Mucosa of descending colon (tissue), 3 donors: Measurements from ENCODE around the gene CARD11. TPM values are rescaled to one million over a fixed set of nuclear protein-coding genes. Genes with fewer than 3 reads are reported as not detected.

Experiments
- ATAC-seq: fragments of 200-7000 bp; cut with Tn5 transposase; one replicate; pipeline ENCODE4 v1.9.1; 2020; ENCODE audit warnings: mild to moderate bottlenecking, moderate library complexity
- DNase-seq, 3 donors: peaks; one replicate each; pipeline ENCODE4 v3.0.0-alpha.2; 2020
- H3K36me3 ChIP-seq: fragments of 200-600 bp; one replicate; pipeline ENCODE4 v1.8.0; 2021; ENCODE audit warnings: low read depth, mild to moderate bottlenecking
- H3K4me1 ChIP-seq: fragments of 200-600 bp; one replicate; pipeline ENCODE4 v1.8.0; 2021; ENCODE audit warnings: low read depth, mild to moderate bottlenecking
- H3K4me3 ChIP-seq: fragments of 200-600 bp; one replicate; pipeline ENCODE4 v1.8.0; 2021; ENCODE audit warnings: mild to moderate bottlenecking
- H3K9me3 ChIP-seq: fragments of 200-600 bp; one replicate; pipeline ENCODE4 v1.8.0; 2021; ENCODE audit warnings: mild to moderate bottlenecking
- intact Hi-C, 2 donors: fragments of 100-400 bp; cut with DNase I in 1 of 2; cut with micrococcal nuclease in 1 of 2; formaldehyde crosslinking; loops; one replicate each; pipeline versions ENCODE4 v1.11.0 to v1.11.1; 2022; cut with DNase I, micrococcal nuclease
- total RNA-seq, 3 donors: library from RNA; stranded (reverse); fragmentation: NEBNext Ultra II Directional in 2 of 3; extraction: Animal tissue kit (Norgen Biotek cat#: 25700) in 2 of 3; gene quantifications; one replicate each; pipeline versions ENCODE4 v1.2.1 to v1.2.4, GENCODE V29; 2021 to 2023
- TF ChIP-seq, protein P1 (sequence below): fragments of 200-600 bp; IDR thresholded peaks from one replicate; pipeline ENCODE4 v1.8.0; 2022; ENCODE audit warnings: antibody characterized with exemption, mild to moderate bottlenecking
- donor health status: DM: no; HTN: no; CAD: no; lungs with moderate emphysema.
- donor health status: DM: no; HTN: no; CAD: no.
- donor health status: DM: no; HTN: yes; CAD: no.

The CARD11 gene
- total RNA-seq, 3 donors from 2014 or later = 1.6 to 3.2 (median 3.2) TPM

DNA sequence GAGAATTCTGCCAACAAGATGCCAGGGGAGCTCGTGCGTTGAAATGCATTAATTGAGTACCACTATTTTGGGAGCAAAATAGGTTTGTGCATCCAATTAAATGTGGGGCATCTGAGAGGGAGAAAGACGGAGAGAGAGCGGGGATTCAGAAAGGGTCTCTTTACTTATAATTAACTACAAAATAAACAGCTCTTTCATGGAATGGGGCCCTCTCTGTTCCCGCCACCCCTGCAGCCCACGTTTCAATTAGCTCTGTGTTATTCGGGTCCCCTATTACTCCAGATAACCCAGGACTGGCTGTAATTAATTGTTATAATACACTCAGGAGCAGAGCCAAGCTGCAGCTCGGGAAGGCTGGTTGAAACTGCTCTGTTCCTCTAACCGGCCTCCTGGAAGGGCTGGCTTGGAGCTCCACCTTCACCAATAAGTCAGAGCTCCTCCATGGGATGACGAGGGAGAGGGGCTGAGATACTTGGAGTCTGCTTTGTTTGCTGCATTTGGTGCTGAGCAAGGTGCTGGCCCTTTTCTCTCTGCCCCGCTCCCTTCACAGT, 67.8 kb downstream of the CARD11 start:
- Histone ChIP-seq H3K9me3 (no peaks in the 10 kb centered on the region), H3K36me3 (no peaks in the 10 kb centered on the region), H3K4me3 (no peak overlapping the region), H3K4me1 (peaks cover 4% of the 10 kb centered on the region)
- DNase-seq (peak in 1 of 3 donors; percentile 15), ATAC-seq (no peak)
- intact Hi-C loops = no loop called here
- TF ChIP-seq, protein P1, sequence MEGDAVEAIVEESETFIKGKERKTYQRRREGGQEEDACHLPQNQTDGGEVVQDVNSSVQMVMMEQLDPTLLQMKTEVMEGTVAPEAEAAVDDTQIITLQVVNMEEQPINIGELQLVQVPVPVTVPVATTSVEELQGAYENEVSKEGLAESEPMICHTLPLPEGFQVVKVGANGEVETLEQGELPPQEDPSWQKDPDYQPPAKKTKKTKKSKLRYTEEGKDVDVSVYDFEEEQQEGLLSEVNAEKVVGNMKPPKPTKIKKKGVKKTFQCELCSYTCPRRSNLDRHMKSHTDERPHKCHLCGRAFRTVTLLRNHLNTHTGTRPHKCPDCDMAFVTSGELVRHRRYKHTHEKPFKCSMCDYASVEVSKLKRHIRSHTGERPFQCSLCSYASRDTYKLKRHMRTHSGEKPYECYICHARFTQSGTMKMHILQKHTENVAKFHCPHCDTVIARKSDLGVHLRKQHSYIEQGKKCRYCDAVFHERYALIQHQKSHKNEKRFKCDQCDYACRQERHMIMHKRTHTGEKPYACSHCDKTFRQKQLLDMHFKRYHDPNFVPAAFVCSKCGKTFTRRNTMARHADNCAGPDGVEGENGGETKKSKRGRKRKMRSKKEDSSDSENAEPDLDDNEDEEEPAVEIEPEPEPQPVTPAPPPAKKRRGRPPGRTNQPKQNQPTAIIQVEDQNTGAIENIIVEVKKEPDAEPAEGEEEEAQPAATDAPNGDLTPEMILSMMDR = no peak

DNA sequence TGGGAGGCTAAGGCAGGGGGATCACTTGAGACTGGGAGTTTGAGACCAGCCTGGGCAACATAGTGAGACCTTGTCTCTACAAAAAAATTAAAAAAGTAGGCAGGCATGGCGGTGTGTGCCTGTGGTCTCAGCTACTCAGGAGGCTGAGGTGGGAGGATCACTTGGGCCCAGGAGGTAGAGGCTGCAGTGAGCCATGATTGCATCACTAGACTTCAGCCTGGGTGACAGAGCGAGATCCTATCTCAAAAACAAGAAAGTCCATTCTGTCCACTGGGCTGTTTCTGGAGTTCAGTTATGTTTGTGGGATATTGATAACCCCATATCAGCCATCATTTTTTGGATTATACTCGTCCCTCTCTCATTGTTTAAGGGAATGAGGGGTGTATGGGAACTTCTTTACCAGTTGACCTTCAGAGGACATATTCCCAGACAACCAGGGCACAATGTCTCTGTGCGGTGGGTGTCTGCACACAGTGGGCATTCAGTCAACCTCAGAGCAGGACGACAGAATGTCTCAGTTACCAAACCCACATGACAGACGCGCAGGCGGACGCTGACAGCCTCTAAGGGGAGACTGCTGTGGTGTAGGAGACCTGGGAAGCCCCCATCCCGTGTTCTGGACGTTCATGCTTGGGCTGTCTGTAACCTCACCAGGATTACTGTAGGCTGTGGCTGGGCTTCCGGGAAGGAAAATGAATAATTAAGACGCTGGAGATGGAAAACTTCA, 69.4 kb downstream of the CARD11 start:
- TF ChIP-seq, protein P1 = no peak
- intact Hi-C loops = no loop called here

DNA sequence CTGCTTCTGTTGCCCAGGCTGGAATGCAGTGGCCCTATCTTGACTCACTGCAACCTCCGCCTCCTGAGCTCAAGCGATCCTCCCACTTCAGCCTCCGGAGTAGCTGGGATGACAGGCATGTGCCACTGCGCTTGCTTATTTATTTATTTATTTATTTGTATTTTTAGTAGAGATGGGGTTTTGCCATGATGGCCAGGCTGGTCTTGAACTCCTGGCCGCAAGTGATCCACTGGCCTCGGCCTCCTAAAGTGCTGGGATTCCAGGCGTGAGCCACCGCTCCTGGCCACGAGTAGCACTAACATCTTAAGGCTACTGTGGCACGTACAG, 70.9 kb downstream of the CARD11 start:
- ATAC-seq (no peak), DNase-seq (no peak)
- Histone ChIP-seq H3K4me3 (no peak overlapping the region), H3K9me3 (no peaks in the 10 kb centered on the region), H3K36me3 (no peaks in the 10 kb centered on the region), H3K4me1 (no peaks in the 10 kb centered on the region)
- TF ChIP-seq, protein P1 = no peak
- intact Hi-C loops = no loop called here

More for the DNA sequence above, 69.4 kb downstream of the CARD11 start:
- no peak for ATAC-seq
- Histone ChIP-seq H3K4me3 (no peak overlapping the region), H3K9me3 (no peaks in the 10 kb centered on the region), H3K36me3 (no peaks in the 10 kb centered on the region), H3K4me1 (peaks cover 4% of the 10 kb centered on the region)
- DNase-seq = peak in 1 of 3 donors; percentile 18

DNA sequence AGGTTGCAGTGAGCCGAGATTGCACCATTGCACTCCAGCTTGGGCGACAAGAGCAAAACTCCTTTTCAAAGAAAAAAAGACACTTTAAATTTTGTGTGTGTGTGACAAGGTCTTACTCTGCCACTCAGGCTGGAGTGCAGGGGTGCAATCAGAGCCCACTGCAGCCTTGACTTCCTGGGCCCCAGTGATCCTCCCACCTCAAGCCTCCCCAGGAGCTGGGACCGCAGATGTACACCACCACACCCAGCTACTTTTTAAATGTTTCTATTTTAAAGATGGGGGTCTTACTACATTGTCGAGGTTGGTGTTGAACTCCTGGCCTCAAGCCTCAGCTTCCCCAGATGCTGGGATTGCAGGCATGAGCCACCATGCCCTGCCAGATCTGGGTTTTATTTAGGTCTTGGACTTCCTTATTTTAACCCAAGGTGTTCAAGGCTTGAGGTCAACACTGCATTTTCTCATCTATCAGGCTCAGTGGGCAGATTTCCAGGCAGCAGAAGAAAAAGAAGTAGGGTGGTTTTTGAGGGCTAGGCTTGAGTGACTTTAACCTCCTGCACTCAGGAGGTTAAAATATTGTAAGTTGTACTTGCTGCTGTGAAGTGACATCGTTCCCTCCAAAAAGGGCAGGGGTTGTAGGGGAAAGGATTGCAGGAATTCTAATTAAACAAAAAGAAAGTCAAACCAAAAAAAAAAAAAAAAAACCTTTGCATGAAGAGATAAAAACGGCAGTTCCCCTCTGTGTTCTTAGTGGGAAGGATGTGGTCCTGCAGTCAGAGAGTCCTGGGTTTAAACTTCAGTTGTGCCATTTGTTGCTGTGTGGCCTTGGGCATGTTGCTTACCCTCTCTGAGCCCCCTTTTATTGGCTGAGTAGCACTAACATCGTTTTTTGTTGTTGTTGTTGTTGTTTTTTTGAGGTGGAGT, 71.5 kb downstream of the CARD11 start:
- TF ChIP-seq, protein P1 = no peak
- intact Hi-C loops = no loop called here
- no peaks in the 10 kb centered on the region for H3K9me3 ChIP-seq

DNA sequence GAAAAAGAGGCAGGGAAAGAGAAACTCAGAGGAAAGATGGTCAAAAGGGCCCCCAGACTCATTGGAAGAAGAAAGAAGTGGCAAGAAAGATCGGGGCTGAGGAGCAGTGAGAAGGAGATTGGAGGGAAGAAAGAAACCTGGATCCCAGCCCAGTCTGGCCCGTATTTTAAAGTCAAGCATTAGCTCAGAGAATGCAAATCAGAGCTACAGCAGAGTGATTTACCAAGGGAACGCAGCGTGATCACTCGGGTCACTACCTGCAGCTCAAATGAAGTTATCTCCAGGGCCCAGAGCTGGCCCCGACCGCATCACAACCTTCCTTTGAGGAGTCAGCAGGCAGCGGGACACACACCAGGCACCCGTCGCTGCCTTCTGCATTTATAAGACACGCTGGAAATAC, 72.8 kb downstream of the CARD11 start:
- Histone ChIP-seq H3K9me3 (peaks cover 3% of the 10 kb centered on the region), H3K4me1 (no peaks in the 10 kb centered on the region), H3K36me3 (no peaks in the 10 kb centered on the region), H3K4me3 (no peak overlapping the region)
- TF ChIP-seq, protein P1 = no peak
- DNase-seq (no peak), ATAC-seq (no peak)
- intact Hi-C loops = no loop called here

More for the DNA sequence above, 71.5 kb downstream of the CARD11 start:
- DNase-seq (no peak), ATAC-seq (no peak)
- Histone ChIP-seq H3K4me1 (no peaks in the 10 kb centered on the region), H3K4me3 (no peak overlapping the region), H3K36me3 (no peaks in the 10 kb centered on the region)
